ENCODE results near the gene LRP10.

DNA sequence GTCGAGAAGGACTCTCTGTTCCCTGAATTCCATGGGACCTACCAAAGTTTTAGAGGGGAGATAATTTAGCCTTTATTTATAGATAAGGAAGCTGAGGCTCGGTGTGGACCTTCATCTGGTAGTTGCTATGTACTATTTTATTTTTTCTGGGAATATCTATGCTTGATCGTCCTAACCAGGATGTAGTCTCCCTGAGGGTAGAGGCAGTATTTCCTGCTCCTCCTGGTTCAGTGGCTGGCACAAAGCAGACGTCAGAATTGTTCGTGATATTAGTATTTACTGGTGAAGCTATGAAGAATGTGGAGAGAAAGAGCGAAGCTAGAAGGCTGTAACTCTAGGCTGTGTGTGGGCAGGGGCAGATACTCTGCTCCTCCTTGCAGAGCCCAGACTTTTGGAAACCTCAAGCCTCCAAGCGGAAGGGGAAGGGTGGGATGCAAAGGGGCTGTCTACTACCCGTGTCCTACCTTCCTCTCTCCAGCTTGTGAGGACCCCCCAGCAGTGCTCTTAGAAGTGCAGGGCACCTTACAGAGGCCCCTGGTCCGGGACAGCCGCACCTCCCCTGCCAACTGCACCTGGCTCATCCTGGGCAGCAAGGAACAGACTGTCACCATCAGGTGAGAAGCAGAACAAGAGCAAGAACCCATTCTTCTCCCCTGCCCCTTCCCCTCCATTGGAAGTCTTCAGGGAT is 1.4 kb downstream of the LRP10 start:
- no peak for TF ChIP-seq GATA2 (IDR thresholded peaks at IDR 0.05; ENCODE audit: low read depth, low read length)
- no peak for TF ChIP-seq GATA3 (IDR thresholded peaks at IDR 0.05; ENCODE audit: low read depth, low read length)

Data from SH-SY5Y (cell line).